OCI-M1 (cell line): Measurements from ENCODE around the gene SEMA4D.

Experiments used
- DNase-seq: peaks from one replicate; lab custom pipeline; 2025; lab: John Stamatoyannopoulos, UW

The SEMA4D gene

DNA sequence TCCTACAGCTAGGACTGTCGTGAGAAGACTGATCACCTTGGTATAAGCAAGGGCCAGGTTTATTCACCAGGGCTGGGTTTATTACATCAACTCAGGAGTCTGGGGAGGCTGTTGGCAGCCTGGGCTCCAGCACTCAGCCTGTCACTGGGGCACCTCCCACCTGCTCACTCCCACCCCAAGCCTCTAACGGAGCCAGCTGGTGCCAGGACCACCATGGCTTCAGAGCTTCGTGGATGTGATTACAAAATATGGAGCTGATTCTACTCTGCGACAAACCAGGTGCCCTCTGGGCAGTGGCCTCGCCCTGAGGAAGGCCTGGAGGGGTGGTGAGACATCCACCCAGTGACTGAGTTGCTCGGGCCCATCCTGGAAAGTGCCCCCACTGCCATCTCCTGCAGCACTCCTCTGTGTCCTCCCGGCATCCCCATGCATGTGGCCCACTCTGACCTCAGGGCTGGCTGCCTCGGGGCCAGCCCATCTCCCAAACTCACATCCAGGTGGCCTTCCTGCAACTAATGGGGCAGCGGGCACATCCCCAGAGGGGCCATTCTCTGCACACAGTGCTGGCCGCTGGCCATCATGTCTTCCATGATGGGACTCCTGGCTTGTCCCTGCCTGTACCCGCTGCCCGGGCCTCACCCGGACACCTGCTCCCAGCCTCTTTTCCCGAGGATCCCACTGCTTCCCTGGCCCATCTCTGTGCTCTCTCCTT is 130.0 kb downstream of the SEMA4D start:
- no peak for DNase-seq

DNA sequence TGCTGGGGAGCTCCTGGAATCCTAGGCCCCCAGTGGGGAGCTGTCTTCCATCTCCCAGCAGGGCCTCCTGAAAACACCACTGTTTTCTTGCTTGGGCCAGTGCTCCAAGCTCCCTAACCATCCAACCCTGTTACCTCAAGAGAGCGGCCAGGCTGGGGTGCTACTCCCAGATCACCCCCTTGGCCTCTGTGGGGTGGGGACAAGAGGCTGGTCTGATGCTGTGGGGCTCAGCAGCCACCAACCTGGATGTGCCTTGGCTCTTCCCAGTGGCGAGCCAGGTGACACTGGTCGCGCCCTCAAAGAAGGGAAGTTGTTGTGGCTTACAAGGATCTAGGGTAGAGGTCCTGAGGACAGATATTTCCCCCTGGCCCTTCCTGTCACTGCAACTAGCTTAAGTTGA is 130.6 kb downstream of the SEMA4D start:
- no peak for DNase-seq

- no peak for DNase-seq
Observed at GRCh38 chr9:89366711-89367110, 131.2 kb downstream of the SEMA4D start.

DNA sequence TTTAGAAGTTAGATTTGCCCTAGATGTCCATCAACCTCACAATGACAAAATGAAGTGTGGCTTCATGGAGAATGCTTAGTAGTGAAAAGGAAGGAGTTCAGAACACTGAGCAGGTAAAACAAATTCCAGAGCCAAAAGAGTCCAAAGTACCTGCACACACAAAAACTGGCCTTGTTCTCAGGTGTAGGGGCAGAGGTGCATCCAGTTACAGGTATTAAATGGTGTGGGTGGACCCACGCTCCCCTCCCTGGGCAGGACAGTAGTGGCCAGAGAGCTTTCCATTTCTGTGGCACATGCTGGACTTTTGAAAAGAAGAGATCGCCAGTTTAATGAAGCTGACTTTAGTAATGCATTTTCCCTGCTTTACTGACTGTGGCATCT is 132.4 kb downstream of the SEMA4D start:
- DNase-seq: no peak

GRCh38 chr9:89364666-89365531 is 133.0 kb downstream of the SEMA4D start:
- no peak for DNase-seq

DNA sequence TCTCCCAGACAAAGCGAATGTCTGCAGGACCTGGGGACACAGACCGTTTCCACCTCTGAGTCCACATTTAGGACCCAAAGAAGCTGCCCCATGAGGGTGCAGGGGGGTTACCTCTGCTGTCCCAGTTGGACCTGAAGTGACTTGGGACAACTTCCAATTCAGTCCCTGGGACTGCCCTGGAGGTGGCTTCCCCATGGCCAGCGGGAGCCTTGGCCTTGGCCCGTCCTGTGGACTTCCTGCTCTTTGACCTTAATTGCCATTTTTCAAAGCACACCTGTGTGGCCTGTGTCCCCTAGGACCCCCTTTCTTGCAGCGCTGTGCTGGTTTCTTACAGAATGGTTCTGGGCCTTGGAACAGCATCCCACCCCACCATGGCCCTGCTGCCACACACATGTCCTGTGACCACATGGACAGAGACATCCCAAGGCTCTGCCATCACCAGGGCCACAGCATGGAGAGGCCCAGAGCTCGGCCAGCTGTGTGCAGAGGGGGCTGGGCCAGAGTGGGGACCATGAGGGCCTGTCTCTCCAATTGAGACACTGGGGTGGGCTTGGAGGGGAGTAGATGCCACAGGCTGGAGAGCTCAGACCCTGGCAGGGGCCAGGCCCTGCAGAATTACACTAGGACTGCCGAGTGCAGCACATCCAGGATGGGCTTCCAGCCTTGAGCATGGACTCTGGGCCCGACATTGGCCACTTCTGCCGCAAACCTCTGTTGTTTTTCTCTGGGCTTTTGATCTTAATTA is 133.8 kb downstream of the SEMA4D start:
- no peak for DNase-seq

DNA sequence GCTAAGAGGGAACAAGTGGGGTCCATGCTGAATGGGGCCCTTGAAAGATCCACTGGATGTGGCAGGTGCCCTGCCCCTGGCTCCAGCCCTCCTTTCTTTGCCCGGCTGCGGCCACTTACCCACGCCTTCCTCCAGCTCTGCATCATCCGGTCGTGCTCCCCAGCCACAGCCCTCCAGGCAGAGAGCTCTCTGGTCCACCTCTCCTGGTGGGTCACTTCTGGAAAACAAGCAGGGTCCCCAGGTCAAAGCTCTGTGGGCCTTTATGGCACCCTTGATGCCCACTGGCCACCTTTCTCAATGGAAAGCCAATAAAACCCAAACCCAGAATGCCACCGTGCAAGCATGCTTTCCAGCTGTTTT is 134.6 kb downstream of the SEMA4D start:
- DNase-seq: no peak

DNA sequence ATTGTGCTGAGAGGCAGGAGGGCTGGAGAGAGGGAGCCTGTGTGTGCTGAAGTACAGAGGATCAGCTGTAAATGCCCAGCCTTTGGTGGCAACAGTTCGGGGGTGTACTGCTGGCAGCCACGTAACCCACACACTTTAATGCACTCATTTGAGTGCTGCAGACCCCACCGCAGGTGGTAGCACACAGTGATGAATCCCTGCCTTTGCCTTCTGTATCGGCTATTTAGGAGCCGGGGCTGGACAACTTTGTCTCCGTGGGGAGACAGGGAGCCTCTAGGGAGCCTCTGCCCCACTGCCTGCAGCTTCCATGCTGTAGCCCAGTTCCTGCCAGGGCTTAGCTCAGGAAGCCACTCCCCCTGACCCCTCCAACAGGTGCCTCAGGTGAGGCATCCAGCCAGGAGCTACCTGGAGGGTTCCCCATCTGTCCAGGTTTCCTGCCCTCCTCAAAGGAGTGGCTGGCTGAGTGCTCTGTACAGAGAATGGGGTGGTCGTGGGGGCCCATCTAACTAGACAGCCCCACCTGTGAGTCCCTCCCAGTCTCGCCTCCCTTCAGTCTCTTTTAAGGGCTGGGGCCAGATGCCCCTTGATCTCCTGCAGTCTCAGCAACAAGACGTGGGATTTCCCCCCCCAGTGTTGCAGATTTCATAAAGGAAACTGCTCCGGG is 135.1 kb downstream of the SEMA4D start:
- DNase-seq: no peak

GRCh38 chr9:89361816-89362646 is 135.9 kb downstream of the SEMA4D start:
- no peak for DNase-seq

GRCh38 chr9:89361031-89361430 is 136.9 kb downstream of the SEMA4D start:
- DNase-seq: no peak

DNA sequence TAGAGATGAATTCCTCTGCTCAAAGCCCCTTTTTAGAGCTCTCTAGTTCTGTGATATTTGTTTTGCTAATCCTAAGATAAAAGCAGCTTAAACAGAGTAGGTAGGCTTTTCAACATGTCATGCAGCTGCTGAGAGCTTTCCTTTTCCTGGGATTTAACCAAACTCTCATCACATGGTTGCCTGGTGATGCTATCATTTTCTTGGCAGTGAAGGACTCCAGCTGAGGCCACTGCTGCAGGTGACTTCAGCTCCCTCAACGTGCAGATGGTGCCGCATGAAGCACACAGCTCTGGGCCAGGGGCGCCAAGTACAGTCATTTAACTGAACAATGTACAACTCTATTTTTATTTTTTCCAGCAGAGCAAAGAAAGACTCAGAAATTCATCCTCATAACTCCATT is 137.4 kb downstream of the SEMA4D start:
- no peak for DNase-seq

DNA sequence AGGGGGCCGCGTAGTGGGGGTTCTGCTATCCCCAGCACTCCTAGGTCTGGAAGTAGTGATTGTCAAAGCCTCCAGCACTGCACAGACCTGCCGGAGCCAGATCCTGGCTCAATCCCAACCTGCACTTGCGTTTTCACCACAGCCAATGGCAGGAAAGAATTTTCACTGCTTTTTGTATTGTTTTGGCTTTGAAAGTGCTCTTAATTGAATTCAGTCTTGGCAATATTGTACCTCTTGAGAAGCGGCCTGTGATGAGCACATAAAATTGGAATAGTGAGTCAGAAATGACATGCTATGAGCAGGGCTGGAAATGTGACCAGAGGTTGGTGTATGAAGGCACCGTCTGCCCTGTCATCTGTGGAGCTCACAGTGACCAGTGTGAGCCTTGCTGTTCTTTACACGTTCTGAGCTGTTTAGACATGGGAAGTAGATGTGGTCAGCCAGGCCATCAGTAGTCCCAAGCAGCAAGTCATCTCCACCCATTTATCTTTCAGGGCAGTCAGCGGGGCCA is 138.1 kb downstream of the SEMA4D start:
- peak; percentile 3 for DNase-seq

DNA sequence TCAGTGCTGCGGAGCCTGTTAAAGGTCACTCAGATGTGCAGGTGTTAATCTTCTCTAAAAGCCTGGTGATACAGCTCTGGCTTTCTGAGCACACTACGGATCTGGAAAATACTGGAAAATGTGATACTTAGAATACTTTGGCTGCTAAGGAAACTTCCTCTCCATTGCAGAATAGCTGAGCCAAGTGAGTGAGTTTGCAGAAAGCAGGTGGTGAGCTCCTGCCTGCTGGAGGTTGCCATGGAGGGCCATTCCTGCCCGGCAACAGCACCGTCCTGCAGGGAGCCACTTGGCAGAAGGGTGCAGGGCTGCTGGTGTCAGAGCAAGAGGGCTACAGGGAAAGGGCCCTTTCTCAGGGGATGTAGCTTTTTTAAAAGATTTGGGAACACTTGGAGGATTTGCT is 138.9 kb downstream of the SEMA4D start:
- DNase-seq: no peak

DNA sequence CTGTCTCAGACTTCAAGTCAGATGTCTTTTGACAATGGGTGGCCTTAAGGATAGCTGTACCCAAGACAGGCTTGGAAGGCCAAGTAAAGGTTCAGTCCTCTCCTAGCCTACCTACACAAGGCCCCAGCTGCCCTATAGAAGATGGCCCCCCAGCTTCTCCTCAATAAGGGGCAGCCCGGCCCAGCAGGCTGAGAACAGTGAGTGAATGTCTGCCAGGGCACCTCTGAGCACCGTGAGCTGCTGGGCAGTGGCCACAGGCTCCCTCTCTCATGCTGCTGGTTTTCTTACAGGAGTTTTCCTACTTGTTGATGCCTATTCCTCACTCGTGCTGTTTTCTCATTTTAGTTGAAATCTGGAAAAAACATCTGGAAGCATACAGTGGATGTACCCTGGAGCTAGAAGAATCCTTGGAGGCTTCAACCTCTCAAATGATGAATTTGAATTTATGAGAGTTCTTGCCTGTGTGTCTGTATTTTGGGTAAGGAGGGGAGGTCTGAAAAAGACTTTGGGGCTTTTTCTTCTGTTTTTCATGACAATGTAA is 139.5 kb downstream of the SEMA4D start:
- no peak for DNase-seq

- no peak for DNase-seq
Observed at GRCh38 chr9:89357331-89358197, 140.3 kb downstream of the SEMA4D start.

GRCh38 chr9:89356782-89357181 is 141.1 kb downstream of the SEMA4D start:
- no peak for DNase-seq

DNA sequence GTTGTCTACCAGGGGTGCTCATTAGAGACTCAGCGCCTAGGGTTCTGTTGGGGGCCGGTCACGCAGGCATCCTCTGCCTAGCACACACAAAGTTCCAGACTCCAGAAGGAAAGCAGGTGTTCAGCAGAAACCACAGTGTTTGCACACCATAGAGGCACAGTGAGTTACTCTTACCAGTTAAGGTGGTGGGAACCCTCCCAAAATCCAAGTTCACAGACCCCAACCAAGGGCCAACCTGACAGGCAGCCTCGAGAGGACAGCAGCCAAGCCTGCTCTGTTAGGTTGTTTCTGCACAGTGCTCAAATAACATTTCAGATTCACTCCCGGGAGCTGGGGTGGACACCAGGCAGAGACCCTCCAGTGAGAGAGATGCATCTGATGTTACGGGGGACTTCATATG is 143.4 kb downstream of the SEMA4D start:
- DNase-seq: no peak

DNA sequence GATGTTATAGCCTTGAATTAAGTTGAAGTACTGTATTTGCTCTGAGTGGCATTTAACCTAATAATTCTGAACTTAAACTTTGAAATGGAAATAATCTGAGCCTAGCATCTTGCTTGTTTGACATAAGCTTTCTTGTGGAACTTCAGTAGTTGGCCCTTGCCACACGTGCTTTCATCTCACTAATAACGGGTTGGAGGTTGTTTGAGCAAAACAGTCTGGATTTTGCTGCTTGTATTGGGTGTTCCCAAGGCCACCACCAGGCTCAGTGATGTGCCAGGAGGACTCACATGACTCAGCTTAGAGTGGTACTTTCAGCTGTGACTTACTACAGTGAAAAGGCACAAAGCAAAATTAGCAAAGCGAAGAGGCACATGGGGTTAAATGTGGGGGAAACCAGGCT is 143.9 kb downstream of the SEMA4D start:
- DNase-seq: no peak

GRCh38 chr9:89352874-89353649 is 144.9 kb downstream of the SEMA4D start:
- no peak for DNase-seq
